Vagina (tissue), 2 donors: Measurements from ENCODE around the gene ELANE.

Experiments used
- CTCF ChIP-seq, 3 experiments: fragments of 450-650 bp in 2 of 3; fragments of 200-600 bp in 1 of 3; sonication (generic) in 1 of 3; IDR thresholded peaks; one replicate each; pipeline ENCODE4 v1.5.1; 2017 to 2019; ENCODE audit warnings: antibody characterized with exemption in 3 of 3, mild to moderate bottlenecking in 2 of 3, moderate library complexity in 2 of 3
- POLR2A ChIP-seq, 2 donors: fragments of 450-650 bp; IDR thresholded peaks; one replicate each; pipeline ENCODE4 v1.6.1; 2017; ENCODE audit warnings: antibody characterized with exemption in 2 of 2, mild to moderate bottlenecking in 2 of 2, moderate library complexity in 2 of 2
- POLR2AphosphoS5 ChIP-seq, 2 donors: sonication (generic); formaldehyde crosslinking; IDR thresholded peaks; one replicate each; pipeline ENCODE4 v1.9.0; 2017; ENCODE audit warnings: antibody characterized with exemption in 2 of 2, mild to moderate bottlenecking in 2 of 2, low read depth in 1 of 2; ENCODE audit not compliant: insufficient read depth in 1 of 2

GRCh38 chr19:900043-900301, 47.9 kb downstream of the ELANE start:
- TF ChIP-seq CTCF (IDR thresholded peaks at IDR 0.05) = no peak
- no peak for TF ChIP-seq POLR2AphosphoS5 (IDR thresholded peaks at IDR 0.05; ENCODE audit: insufficient read depth in 1 of 2, low read depth in 1 of 2)
- no peak for TF ChIP-seq POLR2A (IDR thresholded peaks at IDR 0.05)
